Measurements from ENCODE around the gene PIK3C2B. TPM values are rescaled to one million over a fixed set of nuclear protein-coding genes. Genes with fewer than 3 reads are reported as not detected.

Gene PIK3C2B
- total RNA-seq, 1 experiment from 2014 or later = 24.7 TPM

GRCh38 chr1:204460346-204460745 lies 34.3 kb downstream of the PIK3C2B start:
- DNase-seq = no peak
- Histone ChIP-seq H3K27me3 (replicated peaks; ENCODE audit: control insufficient read depth, insufficient read depth, low read length) (no peaks in the 10 kb centered on the region), H3K9me3 (no peaks in the 10 kb centered on the region), H3K4me1 (no peaks in the 10 kb centered on the region), H3K4me3 (ENCODE audit: low read depth, low read length) (no peak overlapping the region), H3K36me3 (ENCODE audit: control insufficient read depth, insufficient read depth, low read length) (no peaks in the 10 kb centered on the region; the same call in 1 of the 2 replicates)
- Mint-ChIP-seq H3K4me3 (ENCODE audit: unreplicated experiment) (no peak overlapping the region), H3K27ac (ENCODE audit: unreplicated experiment) (no peak overlapping the region), H3K4me1 (ENCODE audit: low read depth, unreplicated experiment) (no peaks in the 10 kb centered on the region), H3K9me3 (ENCODE audit: unreplicated experiment) (no peaks in the 10 kb centered on the region), H3K27me3 (ENCODE audit: insufficient read depth, unreplicated experiment) (no peaks in the 10 kb centered on the region), H3K36me3 (ENCODE audit: insufficient read depth, unreplicated experiment) (no peaks in the 10 kb centered on the region)
- BruUV-seq (replicated peaks) = no TSS peak
- no peak for TF ChIP-seq CTCF (IDR thresholded peaks at IDR 0.05; ENCODE audit: insufficient read depth in 1 of 2, low read depth in 1 of 2, low read length in 1 of 2, severe bottlenecking in 1 of 2, unreplicated experiment in 1 of 2)
- intact Hi-C loops (cut with micrococcal nuclease; ENCODE audit: unreplicated experiment) = no loop called here
- ChIA-PET POLR2A (no interaction called here), CTCF (no interaction called here)

GRCh38 chr1:204459706-204460105 lies 34.9 kb downstream of the PIK3C2B start:
- peaks cover 5% of the 10 kb centered on the region for H3K36me3 Mint-ChIP-seq (ENCODE audit: insufficient read depth, unreplicated experiment)
- Histone ChIP-seq H3K27me3 (replicated peaks; ENCODE audit: control insufficient read depth, insufficient read depth, low read length) (no peaks in the 10 kb centered on the region), H3K4me1 (no peaks in the 10 kb centered on the region), H3K9me3 (no peaks in the 10 kb centered on the region), H3K36me3 (ENCODE audit: control insufficient read depth, insufficient read depth, low read length) (no peaks in the 10 kb centered on the region; the same call in 1 of the 2 replicates), H3K4me3 (ENCODE audit: low read depth, low read length) (no peak overlapping the region)
- ChIA-PET POLR2A (no interaction called here), CTCF (no interaction called here)
- H3K9me3 Mint-ChIP-seq (ENCODE audit: unreplicated experiment) = no peaks in the 10 kb centered on the region
- DNase-seq = no peak
- no peaks in the 10 kb centered on the region for H3K27me3 Mint-ChIP-seq (ENCODE audit: insufficient read depth, unreplicated experiment)
- H3K27ac Mint-ChIP-seq (ENCODE audit: unreplicated experiment) = no peak overlapping the region
- intact Hi-C loops (cut with micrococcal nuclease; ENCODE audit: unreplicated experiment) = no loop called here
- no peak overlapping the region for H3K4me3 Mint-ChIP-seq (ENCODE audit: unreplicated experiment)
- no TSS peak for BruUV-seq (replicated peaks)
- H3K4me1 Mint-ChIP-seq (ENCODE audit: low read depth, unreplicated experiment) = no peaks in the 10 kb centered on the region
- no peak for TF ChIP-seq CTCF (IDR thresholded peaks at IDR 0.05; ENCODE audit: insufficient read depth in 1 of 2, low read depth in 1 of 2, low read length in 1 of 2, severe bottlenecking in 1 of 2, unreplicated experiment in 1 of 2)

GRCh38 chr1:204457666-204458065 lies 36.9 kb downstream of the PIK3C2B start:
- ChIA-PET POLR2A (no interaction called here), CTCF (no interaction called here)
- H3K4me3 Mint-ChIP-seq (ENCODE audit: unreplicated experiment) = no peak overlapping the region
- intact Hi-C loops (cut with micrococcal nuclease; ENCODE audit: unreplicated experiment) = no loop called here
- Histone ChIP-seq H3K9me3 (no peaks in the 10 kb centered on the region), H3K36me3 (ENCODE audit: control insufficient read depth, insufficient read depth, low read length) (no peaks in the 10 kb centered on the region; the same call in 1 of the 2 replicates), H3K4me3 (ENCODE audit: low read depth, low read length) (no peak overlapping the region), H3K27me3 (replicated peaks; ENCODE audit: control insufficient read depth, insufficient read depth, low read length) (no peaks in the 10 kb centered on the region), H3K4me1 (no peaks in the 10 kb centered on the region)
- peaks cover 12% of the 10 kb centered on the region for H3K36me3 Mint-ChIP-seq (ENCODE audit: insufficient read depth, unreplicated experiment)
- BruUV-seq (replicated peaks) = no TSS peak
- no peak for TF ChIP-seq CTCF (IDR thresholded peaks at IDR 0.05; ENCODE audit: insufficient read depth in 1 of 2, low read depth in 1 of 2, low read length in 1 of 2, severe bottlenecking in 1 of 2, unreplicated experiment in 1 of 2)
- DNase-seq = no peak
- H3K27me3 Mint-ChIP-seq (ENCODE audit: insufficient read depth, unreplicated experiment) = no peaks in the 10 kb centered on the region
- H3K4me1 Mint-ChIP-seq (ENCODE audit: low read depth, unreplicated experiment) = no peaks in the 10 kb centered on the region
- no peaks in the 10 kb centered on the region for H3K9me3 Mint-ChIP-seq (ENCODE audit: unreplicated experiment)
- no peak overlapping the region for H3K27ac Mint-ChIP-seq (ENCODE audit: unreplicated experiment)
